Lower leg skin (tissue), 4 donors: Measurements from ENCODE around the gene SLC11A2. TPM values are rescaled to one million over a fixed set of nuclear protein-coding genes. Genes with fewer than 3 reads are reported as not detected.

ENCODE experiments used
- DNase-seq, 2 donors: peaks; one replicate each; pipeline ENCODE4 v3.0.0-alpha.2; 2019; ENCODE audit warnings: low spot score in 2 of 2
- H3K4me3 ChIP-seq: fragments of 200-600 bp; sonication (generic); 2 replicates; pipeline ENCODE4 v1.5.1; 2017; ENCODE audit warnings: mild to moderate bottlenecking, low read depth; ENCODE audit not compliant: poor library complexity, severe bottlenecking
- POLR2A ChIP-seq, 2 donors: fragments of 450-650 bp; IDR thresholded peaks; one replicate each; pipeline ENCODE4 v1.6.1; 2016 to 2017; ENCODE audit warnings: antibody characterized with exemption in 2 of 2, mild to moderate bottlenecking in 1 of 2, moderate library complexity in 1 of 2
- WGBS, 2 donors: methylation state at CpG; one replicate each; pipeline ENCODE4 v1.1.5; 2018; 5-methylcytosine and 5-hydroxymethylcytosine counted together
- intact Hi-C: fragments of 100-400 bp; cut with DNase I; formaldehyde crosslinking; loops from one replicate; pipeline ENCODE4 v1.15.0; 2023; ENCODE audit warnings: low total_unique reads
- total RNA-seq, 4 donors: library from RNA; depleted of rRNA; stranded (reverse); fragments of >200 nt; gene quantifications; one replicate each; pipeline ENCODE4 v1.1.0, GENCODE V29; 2016
- TF ChIP-seq, protein P1 (sequence below), 3 donors: fragments of 450-650 bp; IDR thresholded peaks; one replicate each; pipeline ENCODE4 v1.5.1; 2016; ENCODE audit warnings: antibody characterized with exemption in 3 of 3, mild to moderate bottlenecking in 3 of 3, moderate library complexity in 2 of 3

Gene SLC11A2
- total RNA-seq, 4 donors from 2014 or later: 48.8 to 76.1 (median 64.9) TPM

DNA sequence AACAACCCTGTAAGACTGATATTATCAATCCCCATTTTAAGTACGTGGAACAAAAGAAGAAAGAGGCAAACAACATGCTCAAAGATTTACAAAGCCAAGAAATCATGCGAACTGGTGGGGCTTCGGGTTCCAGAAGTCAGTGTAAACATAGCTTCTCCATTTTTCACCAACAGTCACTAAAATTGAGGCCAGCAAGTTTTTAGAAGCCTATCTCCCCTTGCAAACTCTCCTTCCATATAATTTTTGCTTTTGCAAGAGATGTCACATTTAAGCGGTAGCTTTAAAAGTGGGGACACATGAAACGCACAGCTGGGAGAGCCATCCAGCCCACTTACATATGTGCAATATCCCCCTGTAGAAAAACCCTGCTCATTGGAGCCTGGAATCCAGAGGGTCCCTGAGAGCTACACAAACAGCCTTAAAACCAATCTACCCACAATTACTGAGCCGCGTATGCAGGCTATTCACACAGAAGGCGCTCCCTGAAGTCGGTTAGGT, 797 bp downstream of the SLC11A2 start:
- H3K4me3 ChIP-seq: peak overlapping the region; percentile 71
- TF ChIP-seq POLR2A (IDR thresholded peaks at IDR 0.05): no peak
- TF ChIP-seq, protein P1, sequence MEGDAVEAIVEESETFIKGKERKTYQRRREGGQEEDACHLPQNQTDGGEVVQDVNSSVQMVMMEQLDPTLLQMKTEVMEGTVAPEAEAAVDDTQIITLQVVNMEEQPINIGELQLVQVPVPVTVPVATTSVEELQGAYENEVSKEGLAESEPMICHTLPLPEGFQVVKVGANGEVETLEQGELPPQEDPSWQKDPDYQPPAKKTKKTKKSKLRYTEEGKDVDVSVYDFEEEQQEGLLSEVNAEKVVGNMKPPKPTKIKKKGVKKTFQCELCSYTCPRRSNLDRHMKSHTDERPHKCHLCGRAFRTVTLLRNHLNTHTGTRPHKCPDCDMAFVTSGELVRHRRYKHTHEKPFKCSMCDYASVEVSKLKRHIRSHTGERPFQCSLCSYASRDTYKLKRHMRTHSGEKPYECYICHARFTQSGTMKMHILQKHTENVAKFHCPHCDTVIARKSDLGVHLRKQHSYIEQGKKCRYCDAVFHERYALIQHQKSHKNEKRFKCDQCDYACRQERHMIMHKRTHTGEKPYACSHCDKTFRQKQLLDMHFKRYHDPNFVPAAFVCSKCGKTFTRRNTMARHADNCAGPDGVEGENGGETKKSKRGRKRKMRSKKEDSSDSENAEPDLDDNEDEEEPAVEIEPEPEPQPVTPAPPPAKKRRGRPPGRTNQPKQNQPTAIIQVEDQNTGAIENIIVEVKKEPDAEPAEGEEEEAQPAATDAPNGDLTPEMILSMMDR (IDR thresholded peaks at IDR 0.05): no peak
- intact Hi-C loops: no loop called here
- 5 to 9% methylated on average over 9 of the region's 9 CpGs for WGBS, 2 donors
- no peak for DNase-seq

DNA sequence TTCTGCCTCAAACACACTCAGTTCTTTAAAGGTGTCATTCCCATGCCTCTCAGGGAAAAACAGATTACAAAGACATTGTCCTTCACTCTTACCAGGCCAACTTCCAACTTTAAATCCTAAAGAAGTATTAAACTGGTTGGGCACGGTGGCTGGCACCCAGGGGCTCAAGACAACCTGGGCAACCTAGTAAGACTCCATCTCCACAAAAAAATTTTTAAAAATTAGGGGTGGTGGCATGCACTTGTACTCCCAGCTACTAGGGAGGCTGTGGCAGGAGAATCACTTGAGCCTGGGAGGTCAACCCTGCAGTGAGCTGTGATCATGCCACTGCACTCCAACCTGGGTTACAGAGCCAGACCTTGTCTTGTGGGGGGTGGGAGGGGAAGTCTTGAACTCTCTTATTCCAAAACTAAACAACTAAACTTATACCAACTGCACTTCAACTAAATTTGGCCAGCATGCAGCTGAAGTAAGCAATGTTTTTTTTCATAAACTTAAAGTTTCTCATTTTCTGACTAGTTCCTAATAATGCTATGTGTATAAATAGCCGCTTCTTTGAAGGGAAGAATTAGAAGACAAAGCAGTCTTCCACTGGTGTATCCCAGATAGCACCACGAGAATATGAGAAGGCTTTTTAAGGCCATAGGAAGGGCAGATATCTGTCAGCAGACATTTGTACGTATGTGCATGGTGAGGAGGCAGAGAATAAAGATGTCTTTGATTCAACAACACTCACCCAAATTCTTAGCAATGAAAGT, 2.4 kb downstream of the SLC11A2 start:
- TF ChIP-seq, protein P1 (IDR thresholded peaks at IDR 0.05): no peak
- no peak for TF ChIP-seq POLR2A (IDR thresholded peaks at IDR 0.05)
- no peak overlapping the region for H3K4me3 ChIP-seq
- intact Hi-C loops: no loop called here
- 39 to 48% methylated on average over 4 of the region's 4 CpGs for WGBS, 2 donors
- no peak for DNase-seq

DNA sequence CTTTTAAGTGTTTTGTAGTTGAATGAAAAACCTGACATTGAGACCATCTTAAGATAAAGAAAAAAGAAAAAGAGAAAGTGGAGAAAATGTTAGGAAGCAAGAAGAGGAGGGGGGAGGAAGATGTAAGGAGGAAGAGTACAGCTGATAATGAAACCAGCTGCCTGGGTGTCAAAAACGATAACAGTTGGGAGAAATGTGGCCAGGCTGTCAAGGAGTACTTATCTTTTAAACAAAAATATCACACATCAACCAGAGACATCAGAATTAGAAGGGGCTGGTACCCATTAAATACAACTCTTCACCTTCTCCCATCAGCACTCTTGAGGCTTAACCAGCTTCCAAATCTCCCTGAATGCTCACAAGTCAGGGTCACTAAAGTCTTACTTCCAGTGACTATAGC, 4.5 kb downstream of the SLC11A2 start:
- no peak overlapping the region for H3K4me3 ChIP-seq
- no peak for TF ChIP-seq POLR2A (IDR thresholded peaks at IDR 0.05)
- TF ChIP-seq, protein P1 (IDR thresholded peaks at IDR 0.05): no peak
- WGBS, 2 donors: 50 to 65% methylated on average over 1 of the region's 1 CpG
- DNase-seq: no peak
- intact Hi-C loops: no loop called here

DNA sequence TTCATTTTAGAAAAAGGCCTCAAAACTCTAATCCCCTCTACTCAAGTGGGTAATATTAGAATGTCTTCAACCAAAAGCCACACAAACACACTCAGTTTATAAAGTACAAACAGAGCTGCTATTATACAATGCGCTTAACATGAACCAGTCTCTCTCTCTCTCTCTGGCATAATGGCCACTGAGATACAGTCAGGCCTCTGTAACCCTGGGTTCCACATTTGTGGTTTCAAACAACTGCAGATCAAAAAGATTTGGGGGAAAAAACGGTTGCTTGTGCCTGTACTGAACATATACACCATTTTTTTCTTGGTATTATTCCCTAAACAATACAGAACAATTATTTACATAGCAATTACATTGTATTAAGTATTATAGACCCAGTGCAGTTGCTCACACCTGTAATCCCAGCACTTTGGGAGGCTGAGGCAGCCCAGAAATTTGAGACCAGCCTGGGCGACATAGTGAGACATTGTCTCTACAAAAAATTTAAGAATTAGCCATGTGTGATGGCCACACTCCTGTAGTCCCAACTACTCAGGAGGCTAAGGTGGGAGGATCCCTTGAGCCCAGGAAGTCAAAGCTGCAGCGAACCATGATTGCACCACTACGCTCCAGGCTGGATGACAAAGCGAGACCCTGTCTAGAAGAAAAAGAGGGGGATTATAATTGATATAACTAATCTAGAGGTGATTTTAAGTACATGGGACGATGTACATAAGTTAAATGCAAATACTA, 5.6 kb downstream of the SLC11A2 start:
- WGBS, 2 donors: 86 to 91% methylated on average over 7 of the region's 7 CpGs
- no peak overlapping the region for H3K4me3 ChIP-seq
- DNase-seq: no peak
- intact Hi-C loops: no loop called here
- TF ChIP-seq, protein P1 (IDR thresholded peaks at IDR 0.05): no peak
- TF ChIP-seq POLR2A (IDR thresholded peaks at IDR 0.05): no peak

DNA sequence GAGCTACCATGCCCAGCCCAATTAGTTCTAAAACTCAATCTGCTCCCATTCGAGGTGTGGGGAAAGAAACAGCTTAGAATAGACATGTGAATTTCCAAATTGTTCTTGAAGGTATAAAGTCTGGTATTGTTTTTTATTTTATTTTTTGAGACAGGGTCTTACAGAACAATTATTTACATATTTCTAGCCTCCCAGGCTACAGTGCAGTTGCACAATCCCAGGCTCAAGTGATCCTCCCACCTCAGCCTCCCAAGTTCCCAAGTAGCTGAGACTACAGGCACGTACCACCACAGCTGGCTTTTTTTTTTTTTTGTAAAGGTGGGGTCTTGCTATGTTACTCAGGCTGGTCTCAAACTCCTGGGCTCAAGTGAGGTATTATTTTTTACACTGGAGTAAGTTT, 6.3 kb downstream of the SLC11A2 start:
- DNase-seq: no peak
- TF ChIP-seq POLR2A (IDR thresholded peaks at IDR 0.05): no peak
- TF ChIP-seq, protein P1 (IDR thresholded peaks at IDR 0.05): no peak
- intact Hi-C loops: no loop called here
- WGBS, 2 donors: 84 to 87% methylated on average over 2 of the region's 2 CpGs
- H3K4me3 ChIP-seq: no peak overlapping the region
